PC-3 (cell line): ENCODE measurements around the gene RBM47. TPM values are rescaled to one million over a fixed set of nuclear protein-coding genes. Genes with fewer than 3 reads are reported as not detected.

Experiments used
- ATAC-seq: fragments of 200-7000 bp; cut with Tn5 transposase; 2 replicates; pipeline ENCODE4 v1.9.1; 2020; ENCODE audit warnings: mild to moderate bottlenecking, moderate library complexity
- BruUV-seq: library from RNA; stranded (reverse); fragments of 400-500 nt; replicated peaks from 2 replicates; lab custom pipeline; 2021; lab: Mats Ljungman, UMichigan
- CTCF ChIA-PET: fragments of 300-600 bp; sonication (Branson Sonifier 250); formaldehyde crosslinking; loops from one replicate; lab custom pipeline; 2022; ENCODE audit warnings: antibody characterized with exemption; lab: Charles Lee
- POLR2A ChIA-PET: fragments of 300-600 bp; sonication (Branson Sonifier 250); formaldehyde crosslinking; loops from one replicate; lab custom pipeline; 2022; ENCODE audit warnings: antibody characterized with exemption; ENCODE audit not compliant: unreplicated experiment; lab: Charles Lee
- DNase-seq: peaks from one replicate; pipeline ENCODE4 v3.0.0-alpha.2; 2015
- H2AFZ ChIP-seq: fragments of 300-600 bp; sonication (generic); 2 replicates; pipeline ENCODE4 v1.6.0; 2016; ENCODE audit warnings: antibody characterized with exemption, low read length
- H3F3A ChIP-seq: fragments of 300-600 bp; sonication (generic); one replicate; pipeline ENCODE4 v1.6.0; 2017; ENCODE audit warnings: antibody characterized with exemption, low read length, control low read depth, mild to moderate bottlenecking; ENCODE audit not compliant: unreplicated experiment
- H3K27ac ChIP-seq: fragments of 300-600 bp; sonication (generic); 2 replicates; pipeline ENCODE4 v1.5.1; 2016; ENCODE audit warnings: mild to moderate bottlenecking, low read length
- H3K27me3 ChIP-seq: fragments of 300-600 bp; sonication (generic); 2 replicates; pipeline ENCODE4 v1.6.1; 2016; ENCODE audit warnings: low read length, mixed read lengths
- H3K36me3 ChIP-seq: fragments of 300-600 bp; sonication (generic); 2 replicates; pipeline ENCODE4 v1.6.1; 2016; ENCODE audit warnings: low read depth, mixed run types, low read length, mixed read lengths
- H3K4me1 ChIP-seq: fragments of 300-600 bp; sonication (generic); 2 replicates; pipeline ENCODE4 v1.5.1; 2016; ENCODE audit warnings: low read length; ENCODE audit not compliant: insufficient read depth
- H3K4me2 ChIP-seq: fragments of 300-600 bp; sonication (generic); 2 replicates; pipeline ENCODE4 v1.6.0; 2016; ENCODE audit warnings: low read length
- H3K4me3 ChIP-seq: fragments of 300-600 bp; sonication (generic); 2 replicates; pipeline ENCODE4 v1.5.1; 2016; ENCODE audit warnings: mild to moderate bottlenecking, low read length, mixed read lengths
- H3K79me2 ChIP-seq: fragments of 300-600 bp; sonication (generic); 2 replicates; pipeline ENCODE4 v1.6.1; 2017; ENCODE audit warnings: low read length, mixed read lengths
- H3K9ac ChIP-seq: fragments of 300-600 bp; sonication (generic); 2 replicates; pipeline ENCODE4 v1.6.0; 2016; ENCODE audit warnings: mild to moderate bottlenecking, low read length
- H3K9me2 ChIP-seq: fragments of 300-600 bp; sonication (generic); replicated peaks from 2 replicates; pipeline ENCODE4 v1.6.1; 2016; ENCODE audit warnings: mixed run types, low read length, mixed read lengths
- H3K9me3 ChIP-seq: fragments of 300-600 bp; sonication (generic); 2 replicates; pipeline ENCODE4 v1.6.1; 2016; ENCODE audit warnings: low read length, mixed read lengths
- H4K20me1 ChIP-seq: fragments of 300-600 bp; sonication (generic); 2 replicates; pipeline ENCODE4 v1.6.1; 2016; ENCODE audit warnings: low read length, mixed read lengths
- EZH2 ChIP-seq: fragments of 300-600 bp; sonication (generic); IDR thresholded peaks from one replicate; pipeline ENCODE4 v1.6.1; 2017; ENCODE audit warnings: antibody characterized with exemption, mild to moderate bottlenecking, low read length; ENCODE audit not compliant: unreplicated experiment
- EZH2phosphoT487 ChIP-seq: fragments of 300-600 bp; sonication (generic); IDR thresholded peaks from 2 replicates; pipeline ENCODE4 v1.6.1; 2018; ENCODE audit warnings: mild to moderate bottlenecking, antibody characterized with exemption, low read length, borderline replicate concordance
- intact Hi-C: fragments of 100-400 bp; cut with micrococcal nuclease; formaldehyde crosslinking; loops from 2 replicates; pipeline ENCODE4 v1.9.0; 2023
- total RNA-seq: library from RNA; depleted of rRNA; stranded (reverse); fragments of >200 nt; gene quantifications from 2 replicates; pipeline ENCODE4 v1.2.3, GENCODE V29; 2014
- TF ChIP-seq, protein P1 (sequence below): fragments of 300-600 bp; sonication (generic); conservative IDR thresholded peaks from 2 replicates; pipeline ENCODE4 v1.5.1; 2017; ENCODE audit warnings: antibody characterized with exemption, low read depth, mild to moderate bottlenecking, low read length

The RBM47 gene
- total RNA-seq, 1 experiment from 2014 or later = 34.7 TPM

DNA sequence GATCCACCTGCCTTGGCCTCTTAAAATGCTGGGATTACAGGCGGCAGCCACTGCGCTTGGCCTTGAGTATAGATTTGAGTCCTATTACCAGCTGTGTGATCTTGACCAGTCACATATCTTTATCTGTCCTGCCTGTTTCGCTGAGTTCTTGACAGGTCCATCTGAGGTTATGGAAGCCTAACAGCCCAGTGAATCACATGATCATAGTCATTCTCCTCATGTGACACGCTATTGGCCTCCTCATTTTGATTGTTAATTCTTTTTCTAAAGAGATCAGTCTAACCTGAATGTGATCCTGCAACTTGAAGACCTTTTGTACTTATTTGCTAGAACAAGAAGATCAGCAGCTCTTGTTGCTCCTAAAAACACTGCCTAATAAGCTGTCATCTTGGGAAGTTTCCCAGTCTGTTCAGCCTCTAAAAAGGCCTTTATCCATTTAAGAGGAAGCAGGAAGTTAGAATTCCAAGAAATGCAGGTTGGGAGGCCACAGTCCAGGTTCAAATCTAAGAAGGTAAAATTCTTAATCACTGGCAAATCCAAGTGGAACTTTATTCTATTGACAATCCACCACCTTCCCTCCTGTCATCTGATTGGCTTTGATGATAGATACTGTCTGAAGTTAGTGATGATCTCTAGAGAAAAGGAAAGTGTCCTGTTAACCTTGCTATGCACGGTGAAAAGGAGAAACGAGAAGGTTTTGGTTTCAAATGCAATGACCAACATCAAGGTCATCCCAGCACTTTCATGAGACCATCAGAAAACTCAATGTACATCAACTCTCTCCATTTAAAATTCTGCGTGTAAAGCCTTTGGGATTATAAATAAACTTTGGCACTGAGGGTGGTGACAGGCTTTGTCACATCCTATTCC lies 207.6 kb downstream of the RBM47 start:
- Histone ChIP-seq H3K79me2 (no peaks in the 10 kb centered on the region), H3K4me2 (no peak overlapping the region), H2AFZ (no peak overlapping the region), H3K9me3 (no peaks in the 10 kb centered on the region), H3K36me3 (no peaks in the 10 kb centered on the region), H3K9me2 (no peaks in the 10 kb centered on the region), H4K20me1 (no peaks in the 10 kb centered on the region), H3K4me1 (no peaks in the 10 kb centered on the region), H3K9ac (no peak overlapping the region), H3F3A (no peaks in the 10 kb centered on the region), H3K27me3 (no peaks in the 10 kb centered on the region), H3K27ac (no peak overlapping the region), H3K4me3 (no peak overlapping the region)
- no peak for TF ChIP-seq EZH2phosphoT487
- TF ChIP-seq, protein P1, sequence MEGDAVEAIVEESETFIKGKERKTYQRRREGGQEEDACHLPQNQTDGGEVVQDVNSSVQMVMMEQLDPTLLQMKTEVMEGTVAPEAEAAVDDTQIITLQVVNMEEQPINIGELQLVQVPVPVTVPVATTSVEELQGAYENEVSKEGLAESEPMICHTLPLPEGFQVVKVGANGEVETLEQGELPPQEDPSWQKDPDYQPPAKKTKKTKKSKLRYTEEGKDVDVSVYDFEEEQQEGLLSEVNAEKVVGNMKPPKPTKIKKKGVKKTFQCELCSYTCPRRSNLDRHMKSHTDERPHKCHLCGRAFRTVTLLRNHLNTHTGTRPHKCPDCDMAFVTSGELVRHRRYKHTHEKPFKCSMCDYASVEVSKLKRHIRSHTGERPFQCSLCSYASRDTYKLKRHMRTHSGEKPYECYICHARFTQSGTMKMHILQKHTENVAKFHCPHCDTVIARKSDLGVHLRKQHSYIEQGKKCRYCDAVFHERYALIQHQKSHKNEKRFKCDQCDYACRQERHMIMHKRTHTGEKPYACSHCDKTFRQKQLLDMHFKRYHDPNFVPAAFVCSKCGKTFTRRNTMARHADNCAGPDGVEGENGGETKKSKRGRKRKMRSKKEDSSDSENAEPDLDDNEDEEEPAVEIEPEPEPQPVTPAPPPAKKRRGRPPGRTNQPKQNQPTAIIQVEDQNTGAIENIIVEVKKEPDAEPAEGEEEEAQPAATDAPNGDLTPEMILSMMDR = no peak
- TF ChIP-seq EZH2 = no peak
- intact Hi-C loops = no loop called here
- POLR2A ChIA-PET = no interaction called here
- CTCF ChIA-PET = no interaction called here
- BruUV-seq = no TSS peak
- DNase-seq (no peak), ATAC-seq (no peak)

- POLR2A ChIA-PET = no interaction called here
These were observed 210.3 kb downstream of the RBM47 start for GRCh38 chr4:40419231-40419912.

More at GRCh38 chr4:40419231-40419912, 210.3 kb downstream of the RBM47 start:
- no peaks in the 10 kb centered on the region for H3K79me2 ChIP-seq
- no peaks in the 10 kb centered on the region for H4K20me1 ChIP-seq
- H3K9me3 ChIP-seq = no peaks in the 10 kb centered on the region
- no peak overlapping the region for H3K9ac ChIP-seq
- no peaks in the 10 kb centered on the region for H3K27me3 ChIP-seq
- CTCF ChIA-PET = no interaction called here
- BruUV-seq = TSS peak; percentile 5
- intact Hi-C loops = no loop called here
- H2AFZ ChIP-seq = no peak overlapping the region
- DNase-seq (no peak), ATAC-seq (no peak)
- H3K4me1 ChIP-seq = no peaks in the 10 kb centered on the region
- TF ChIP-seq EZH2 = no peak
- no peak for TF ChIP-seq EZH2phosphoT487
- TF ChIP-seq, protein P1 = no peak
- H3K27ac ChIP-seq = no peak overlapping the region
- no peak overlapping the region for H3K4me3 ChIP-seq
- H3K4me2 ChIP-seq = no peak overlapping the region
- H3K36me3 ChIP-seq = no peaks in the 10 kb centered on the region
- no peaks in the 10 kb centered on the region for H3K9me2 ChIP-seq
- H3F3A ChIP-seq = no peaks in the 10 kb centered on the region
